Upper lobe of right lung (tissue), 1 donor: ENCODE measurements around the gene FRMD4A. TPM values are rescaled to one million over a fixed set of nuclear protein-coding genes. Genes with fewer than 3 reads are reported as not detected.

ENCODE experiments used
- ATAC-seq: fragments of 200-7000 bp; cut with Tn5 transposase; one replicate; pipeline ENCODE4 v1.9.1; 2020; ENCODE audit warnings: mild to moderate bottlenecking, moderate library complexity
- DNase-seq: peaks from one replicate; pipeline ENCODE4 v3.0.0-alpha.2; 2020
- H3K27ac ChIP-seq: fragments of 200-600 bp; one replicate; pipeline ENCODE4 v1.8.0; 2022
- H3K27me3 ChIP-seq: fragments of 200-600 bp; one replicate; pipeline ENCODE4 v1.8.0; 2022; ENCODE audit warnings: mild to moderate bottlenecking
- H3K36me3 ChIP-seq: fragments of 200-600 bp; one replicate; pipeline ENCODE4 v1.8.0; 2022
- H3K4me1 ChIP-seq: fragments of 200-600 bp; one replicate; pipeline ENCODE4 v1.8.0; 2022
- H3K4me3 ChIP-seq: fragments of 200-600 bp; one replicate; pipeline ENCODE4 v1.8.0; 2022; ENCODE audit warnings: mild to moderate bottlenecking
- H3K9me3 ChIP-seq: fragments of 200-600 bp; one replicate; pipeline ENCODE4 v1.8.0; 2022
- intact Hi-C: fragments of 100-400 bp; cut with DNase I; formaldehyde crosslinking; loops from one replicate; pipeline ENCODE4 v1.11.0; 2022
- total RNA-seq: library from RNA; stranded (reverse); fragmentation: NEBNext Ultra II Directional; extraction: Animal tissue kit (Norgen Biotek cat#: 25700); gene quantifications from one replicate; pipeline ENCODE4 v1.2.1, GENCODE V29; 2021
- TF ChIP-seq, protein P1 (sequence below): fragments of 200-600 bp; IDR thresholded peaks from one replicate; pipeline ENCODE4 v1.8.0; 2022; ENCODE audit warnings: antibody characterized with exemption
- donor health status: DM: no; HTN: yes; CAD: no; lungs with severe emphysema.

The FRMD4A gene
- total RNA-seq, 1 donor from 2014 or later: 38.3 TPM

DNA sequence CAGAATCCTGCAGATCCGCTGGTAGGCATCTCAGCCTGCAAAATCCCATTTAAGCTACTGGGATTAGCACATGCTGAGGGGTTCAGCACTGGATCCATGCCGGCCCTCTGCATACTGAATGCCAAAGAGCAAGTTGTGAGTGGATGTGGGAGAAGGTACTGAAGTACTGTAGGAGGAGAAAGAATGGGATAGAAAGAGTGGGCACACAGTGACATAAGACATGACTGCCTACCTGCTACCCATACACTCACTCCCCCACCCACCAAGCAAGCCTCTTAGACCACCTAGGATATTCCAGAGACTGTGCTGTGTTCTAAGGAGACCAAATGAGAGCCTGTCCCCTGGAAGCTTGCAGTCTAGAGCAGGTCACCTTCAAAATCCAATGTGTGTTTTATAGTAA, 215.9 kb downstream of the FRMD4A start:
- no peak overlapping the region for H3K27ac ChIP-seq
- no peaks in the 10 kb centered on the region for H3K4me1 ChIP-seq
- no peaks in the 10 kb centered on the region for H3K36me3 ChIP-seq
- ATAC-seq (no peak), DNase-seq (no peak)
- no peaks in the 10 kb centered on the region for H3K27me3 ChIP-seq
- TF ChIP-seq, protein P1, sequence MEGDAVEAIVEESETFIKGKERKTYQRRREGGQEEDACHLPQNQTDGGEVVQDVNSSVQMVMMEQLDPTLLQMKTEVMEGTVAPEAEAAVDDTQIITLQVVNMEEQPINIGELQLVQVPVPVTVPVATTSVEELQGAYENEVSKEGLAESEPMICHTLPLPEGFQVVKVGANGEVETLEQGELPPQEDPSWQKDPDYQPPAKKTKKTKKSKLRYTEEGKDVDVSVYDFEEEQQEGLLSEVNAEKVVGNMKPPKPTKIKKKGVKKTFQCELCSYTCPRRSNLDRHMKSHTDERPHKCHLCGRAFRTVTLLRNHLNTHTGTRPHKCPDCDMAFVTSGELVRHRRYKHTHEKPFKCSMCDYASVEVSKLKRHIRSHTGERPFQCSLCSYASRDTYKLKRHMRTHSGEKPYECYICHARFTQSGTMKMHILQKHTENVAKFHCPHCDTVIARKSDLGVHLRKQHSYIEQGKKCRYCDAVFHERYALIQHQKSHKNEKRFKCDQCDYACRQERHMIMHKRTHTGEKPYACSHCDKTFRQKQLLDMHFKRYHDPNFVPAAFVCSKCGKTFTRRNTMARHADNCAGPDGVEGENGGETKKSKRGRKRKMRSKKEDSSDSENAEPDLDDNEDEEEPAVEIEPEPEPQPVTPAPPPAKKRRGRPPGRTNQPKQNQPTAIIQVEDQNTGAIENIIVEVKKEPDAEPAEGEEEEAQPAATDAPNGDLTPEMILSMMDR: no peak
- intact Hi-C loops: no loop called here
- no peak overlapping the region for H3K4me3 ChIP-seq
- no peaks in the 10 kb centered on the region for H3K9me3 ChIP-seq

DNA sequence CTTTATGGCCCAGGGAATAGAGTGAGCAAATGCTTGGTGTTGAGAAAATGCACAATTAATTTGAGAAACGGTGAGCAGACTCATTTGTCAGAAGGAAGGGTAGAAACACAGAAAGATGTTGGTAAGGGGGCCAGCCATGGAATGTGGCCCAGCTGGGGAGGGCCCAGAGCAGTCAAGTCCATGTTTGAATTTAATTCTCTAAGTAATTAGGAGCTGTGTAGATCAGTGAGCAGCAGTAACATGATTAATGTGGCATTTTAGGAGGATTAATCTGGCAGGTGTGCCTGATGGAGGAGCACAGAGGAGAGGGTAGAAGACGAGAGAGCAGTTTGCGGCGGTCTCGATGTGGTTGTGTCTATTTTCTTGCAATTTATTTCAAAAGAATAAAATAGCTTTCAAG, 218.7 kb downstream of the FRMD4A start:
- H3K27ac ChIP-seq: no peak overlapping the region
- intact Hi-C loops: no loop called here
- no peaks in the 10 kb centered on the region for H3K36me3 ChIP-seq
- no peak for DNase-seq
- TF ChIP-seq, protein P1: no peak
- H3K27me3 ChIP-seq: no peaks in the 10 kb centered on the region
- ATAC-seq: no peak
- no peak overlapping the region for H3K4me3 ChIP-seq
- no peaks in the 10 kb centered on the region for H3K9me3 ChIP-seq
- no peaks in the 10 kb centered on the region for H3K4me1 ChIP-seq

DNA sequence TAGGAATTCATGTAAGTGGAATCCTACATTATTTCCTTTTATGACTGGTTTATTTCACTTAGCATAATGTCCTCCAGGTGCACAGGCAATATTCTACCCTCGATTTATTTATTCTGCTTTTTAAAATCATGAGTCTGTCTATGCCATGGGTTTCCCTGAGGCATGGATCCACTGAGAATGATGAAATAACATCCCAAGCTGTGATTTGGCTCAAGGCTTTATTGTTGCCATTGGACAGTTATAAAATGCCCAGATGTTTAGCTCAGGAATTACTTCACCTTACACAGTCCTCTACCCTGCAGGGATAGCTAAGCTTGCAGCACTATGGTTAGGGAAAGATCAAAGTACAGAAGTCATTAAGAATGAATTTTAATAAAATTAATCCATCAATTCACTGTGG, 219.5 kb downstream of the FRMD4A start:
- DNase-seq: no peak
- Histone ChIP-seq H3K4me3 (no peak overlapping the region), H3K9me3 (no peaks in the 10 kb centered on the region), H3K36me3 (no peaks in the 10 kb centered on the region), H3K27me3 (no peaks in the 10 kb centered on the region), H3K27ac (no peak overlapping the region), H3K4me1 (no peaks in the 10 kb centered on the region)
- intact Hi-C loops: no loop called here
- no peak for ATAC-seq
- TF ChIP-seq, protein P1: no peak

DNA sequence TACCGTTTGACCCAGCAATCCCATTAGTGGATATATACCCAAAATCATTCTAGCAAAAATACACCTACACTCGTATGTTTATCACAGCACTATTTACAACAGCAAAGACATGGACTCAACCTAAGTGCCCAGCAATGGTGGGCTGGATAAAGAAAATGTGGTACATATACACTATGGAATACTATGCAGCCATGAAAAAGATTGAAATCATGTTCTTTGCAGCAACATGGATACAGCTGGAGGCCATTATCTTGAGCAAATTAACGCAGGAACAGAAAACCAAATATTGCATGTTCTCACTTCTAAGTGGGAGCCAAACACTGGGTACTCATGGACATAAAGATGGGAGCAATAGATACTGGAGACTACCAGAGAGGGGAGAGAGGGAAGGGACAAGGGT, 223.9 kb downstream of the FRMD4A start:
- H3K4me1 ChIP-seq: no peaks in the 10 kb centered on the region
- no peak for ATAC-seq
- TF ChIP-seq, protein P1: no peak

DNA sequence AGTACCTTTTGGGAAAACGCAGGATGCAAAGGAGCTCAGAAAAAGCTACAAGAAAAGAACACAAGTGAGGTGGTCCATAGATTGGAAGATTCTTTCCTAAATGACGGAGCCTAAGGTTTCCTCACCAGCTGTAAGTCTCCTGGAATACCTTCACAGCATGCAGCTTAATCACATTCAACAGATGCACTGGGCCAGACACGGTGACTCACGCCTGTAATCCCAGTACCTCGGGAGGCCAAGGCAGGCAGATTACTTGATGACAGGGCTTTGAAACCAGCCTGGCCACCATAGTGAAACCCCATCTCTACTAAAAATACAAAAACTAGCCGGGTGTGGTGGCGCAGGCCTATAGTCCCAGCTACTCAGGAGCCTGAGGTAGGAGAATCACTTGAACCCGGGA, 228.7 kb downstream of the FRMD4A start:
- no peaks in the 10 kb centered on the region for H3K9me3 ChIP-seq
- intact Hi-C loops: no loop called here
- no peaks in the 10 kb centered on the region for H3K4me1 ChIP-seq
- no peaks in the 10 kb centered on the region for H3K36me3 ChIP-seq
- no peak for DNase-seq
- no peak overlapping the region for H3K27ac ChIP-seq
- no peak overlapping the region for H3K4me3 ChIP-seq
- ATAC-seq: no peak
- no peaks in the 10 kb centered on the region for H3K27me3 ChIP-seq
- TF ChIP-seq, protein P1: no peak

More for the DNA sequence above, 223.9 kb downstream of the FRMD4A start:
- intact Hi-C loops: no loop called here
- DNase-seq: no peak
- Histone ChIP-seq H3K9me3 (no peaks in the 10 kb centered on the region), H3K27ac (no peak overlapping the region), H3K27me3 (no peaks in the 10 kb centered on the region), H3K36me3 (no peaks in the 10 kb centered on the region), H3K4me3 (no peak overlapping the region)

DNA sequence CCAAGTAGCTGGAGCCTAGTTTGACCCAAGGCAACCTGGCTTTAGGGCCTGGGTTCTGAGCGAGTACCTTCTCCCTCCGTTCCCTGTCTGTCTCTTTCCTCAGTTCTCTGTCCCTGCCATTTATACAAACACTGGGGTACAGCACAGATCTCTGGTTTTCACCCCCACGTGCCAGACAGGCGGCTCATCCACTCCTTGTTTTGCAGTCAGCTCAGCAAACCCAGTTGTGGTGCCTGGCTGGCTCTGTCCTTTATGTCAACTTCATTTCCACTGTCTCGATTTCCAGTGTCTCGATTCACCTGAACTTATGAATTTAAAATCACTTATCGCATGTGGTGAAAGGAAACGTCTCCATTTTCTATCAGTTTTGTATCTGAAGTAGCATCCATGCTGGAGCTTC, 230.8 kb downstream of the FRMD4A start:
- H3K9me3 ChIP-seq: no peaks in the 10 kb centered on the region
- no peak for ATAC-seq

More for the DNA sequence above, 230.8 kb downstream of the FRMD4A start:
- Histone ChIP-seq H3K36me3 (no peaks in the 10 kb centered on the region), H3K4me3 (no peak overlapping the region), H3K4me1 (no peaks in the 10 kb centered on the region), H3K27me3 (no peaks in the 10 kb centered on the region), H3K27ac (no peak overlapping the region)
- intact Hi-C loops: loop anchor here (10.0 kb wide), 1 partner anchor 315 kb away; no protein-coding TSS in a partner anchor
- DNase-seq: no peak
- TF ChIP-seq, protein P1: no peak
